H1 (cell line): ENCODE data around the gene SNX6. TPM values are rescaled to one million over a fixed set of nuclear protein-coding genes. Genes with fewer than 3 reads are reported as not detected.

Experiments used
- CTCF ChIA-PET: fragments of 300-600 bp; sonication (Branson Sonifier 250); formaldehyde crosslinking; loops from one replicate; lab custom pipeline; 2021; ENCODE audit not compliant: partially characterized antibody; lab: Charles Lee
- POLR2A ChIA-PET: fragments of 300-600 bp; sonication (Branson Sonifier 250); formaldehyde crosslinking; loops from one replicate; lab custom pipeline; 2021; ENCODE audit warnings: inconsistent platforms; ENCODE audit not compliant: partially characterized antibody; lab: Charles Lee
- DNase-seq, 2 experiments: peaks; one replicate each; pipeline versions ENCODE4 v3.0.0 to v3.0.0-alpha.2; 2010 to 2022; ENCODE audit warnings: low spot score in 2 of 2, low read depth in 1 of 2, mixed read lengths in 1 of 2
- FAIRE-seq: peaks from 2 replicates; lab custom pipeline; 2011; peaks lifted over from hg19 to GRCh38; lab: Jason Lieb, UNC
- H2AFZ ChIP-seq: 2 replicates; pipeline ENCODE4 v1.8.1; 2012; ENCODE audit warnings: low read length, inconsistent platforms
- H2AK5ac ChIP-seq: 2 replicates; pipeline ENCODE4 v1.6.1; 2013; ENCODE audit warnings: low read depth, low read length
- H2BK120ac ChIP-seq: replicated peaks from 2 replicates; pipeline ENCODE3; 2013; ENCODE audit warnings: low read depth, low read length, inconsistent platforms
- H2BK12ac ChIP-seq: 2 replicates; pipeline ENCODE4 v1.6.1; 2013; ENCODE audit warnings: low read depth, low read length
- H2BK15ac ChIP-seq: 2 replicates; pipeline ENCODE4 v1.6.1; 2013; ENCODE audit warnings: low read length
- H2BK20ac ChIP-seq: 2 replicates; pipeline ENCODE4 v1.6.1; 2013; ENCODE audit warnings: low read length
- H2BK5ac ChIP-seq: 2 replicates; pipeline ENCODE4 v1.6.1; 2013; ENCODE audit warnings: low read depth, low read length
- H3K14ac ChIP-seq: 2 replicates; pipeline ENCODE4 v1.6.1; 2013; ENCODE audit warnings: inconsistent platforms; ENCODE audit not compliant: insufficient read length
- H3K18ac ChIP-seq: 2 replicates; pipeline ENCODE4 v1.6.1; 2013; ENCODE audit warnings: low read length; ENCODE audit errors: extremely low read depth
- H3K23ac ChIP-seq: 2 replicates; pipeline ENCODE4 v1.6.1; 2013; ENCODE audit warnings: inconsistent platforms; ENCODE audit not compliant: insufficient read length
- H3K23me2 ChIP-seq: 2 replicates; pipeline ENCODE4 v1.6.1; 2013; ENCODE audit warnings: low read depth, low read length
- H3K27ac ChIP-seq: 2 replicates; pipeline ENCODE4 v1.6.1; 2011; ENCODE audit warnings: low read depth, low read length, inconsistent platforms
- H3K27me3 ChIP-seq, 4 experiments: replicated peaks in 1 of 4; 1 replicate in 1 of 4; 2 replicates in 3 of 4; pipeline versions ENCODE4 v1.6.1 to v1.8.1; 2011 to 2013; ENCODE audit warnings: low read length in 3 of 4, mild to moderate bottlenecking in 3 of 4, inconsistent platforms in 2 of 4, mixed read lengths in 2 of 4, moderate library complexity in 1 of 4; ENCODE audit not compliant: control insufficient read depth in 3 of 4, insufficient read depth in 3 of 4; ENCODE audit errors: extremely low read depth in 1 of 4
- H3K36me3 ChIP-seq, 4 experiments: 2 replicates each; pipeline versions ENCODE4 v1.6.1 to v1.8.1; 2011 to 2013; ENCODE audit warnings: mild to moderate bottlenecking in 4 of 4, low read length in 3 of 4, moderate library complexity in 2 of 4, control low read depth in 1 of 4, inconsistent platforms in 1 of 4; ENCODE audit not compliant: insufficient read depth in 4 of 4, control insufficient read depth in 2 of 4
- H3K4ac ChIP-seq: replicated peaks from 2 replicates; pipeline ENCODE3; 2013; ENCODE audit warnings: low read length, low read depth, mixed read lengths, inconsistent platforms; ENCODE audit not compliant: insufficient read length
- H3K4me1 ChIP-seq, 4 experiments: replicated peaks in 1 of 4; 1 replicate in 1 of 4; 2 replicates in 3 of 4; pipeline versions ENCODE4 v1.6.1 to v1.8.1; 2011 to 2013; ENCODE audit warnings: low read length in 3 of 4, inconsistent platforms in 2 of 4, mixed read lengths in 1 of 4; ENCODE audit not compliant: insufficient read depth in 4 of 4, control insufficient read depth in 3 of 4
- H3K4me2 ChIP-seq, 2 experiments: 2 replicates each; pipeline versions ENCODE4 v1.6.1 to v1.8.1; 2011 to 2013; ENCODE audit warnings: low read depth in 2 of 2, low read length in 2 of 2, control low read depth in 1 of 2, inconsistent platforms in 1 of 2, mild to moderate bottlenecking in 1 of 2; ENCODE audit not compliant: insufficient read depth in 1 of 2
- H3K4me3 ChIP-seq, 4 experiments: fragments of 200-600, 300-600 bp in 1 of 4; sonication (generic), shearing (Covaris generic), sonication (Bioruptor Twin) in 1 of 4; 2 replicates each; pipeline versions ENCODE4 v1.5.1 to v1.8.1; 2011 to 2016; ENCODE audit warnings: low read length in 4 of 4, low read depth in 3 of 4, control low read depth in 2 of 4, inconsistent platforms in 2 of 4, mild to moderate bottlenecking in 2 of 4, mixed read lengths in 1 of 4, moderate library complexity in 1 of 4; ENCODE audit not compliant: insufficient read depth in 2 of 4; ENCODE audit errors: extremely low read depth in 1 of 4
- H3K56ac ChIP-seq: replicated peaks from 2 replicates; pipeline ENCODE3; 2013; ENCODE audit warnings: low read depth, mild to moderate bottlenecking, mixed read lengths, low read length, inconsistent platforms; ENCODE audit not compliant: insufficient read length
- H3K79me1 ChIP-seq: 2 replicates; pipeline ENCODE4 v1.6.1; 2013; ENCODE audit warnings: low read depth, low read length, control low read depth
- H3K79me2 ChIP-seq, 2 experiments: 2 replicates each; pipeline versions ENCODE4 v1.6.1 to v1.8.1; 2012 to 2013; ENCODE audit warnings: low read length in 2 of 2, mild to moderate bottlenecking in 2 of 2, inconsistent platforms in 1 of 2; ENCODE audit not compliant: insufficient read depth in 2 of 2, control insufficient read depth in 1 of 2
- H3K9ac ChIP-seq, 4 experiments: replicated peaks in 1 of 4; 1 replicate in 1 of 4; 2 replicates in 3 of 4; pipeline versions ENCODE4 v1.6.1 to v1.8.1; 2011 to 2013; ENCODE audit warnings: low read depth in 3 of 4, low read length in 3 of 4, control low read depth in 2 of 4, mild to moderate bottlenecking in 2 of 4, moderate library complexity in 2 of 4, inconsistent platforms in 1 of 4; ENCODE audit errors: extremely low read depth in 1 of 4
- H3K9me3 ChIP-seq, 2 experiments: 2 replicates each; pipeline versions ENCODE4 v1.6.1 to v1.8.1; 2012 to 2013; ENCODE audit warnings: mild to moderate bottlenecking in 2 of 2, moderate library complexity in 2 of 2, control low read depth in 1 of 2, inconsistent platforms in 1 of 2, low read depth in 1 of 2, low read length in 1 of 2, mixed read lengths in 1 of 2; ENCODE audit not compliant: insufficient read depth in 2 of 2
- H4K20me1 ChIP-seq, 2 experiments: replicated peaks in 1 of 2; 2 replicates each; pipeline versions ENCODE3 to v1.8.1; 2011 to 2013; ENCODE audit warnings: inconsistent platforms in 2 of 2, low read length in 2 of 2, mild to moderate bottlenecking in 1 of 2; ENCODE audit not compliant: insufficient read depth in 2 of 2, control insufficient read depth in 1 of 2
- H4K5ac ChIP-seq: 2 replicates; pipeline ENCODE4 v1.6.1; 2013; ENCODE audit warnings: low read length, low read depth, mixed read lengths, inconsistent platforms; ENCODE audit not compliant: insufficient read length
- H4K8ac ChIP-seq: 2 replicates; pipeline ENCODE4 v1.8.0; 2013; ENCODE audit warnings: mild to moderate bottlenecking, moderate library complexity, low read length, inconsistent platforms; ENCODE audit not compliant: insufficient read depth; ENCODE audit errors: extremely low read depth
- H4K91ac ChIP-seq: replicated peaks from 2 replicates; pipeline ENCODE3; 2013; ENCODE audit warnings: low read length, mixed read lengths, inconsistent platforms; ENCODE audit not compliant: insufficient read length
- CTCF ChIP-seq, 3 experiments: IDR thresholded peaks; 1 replicate in 2 of 3; 2 replicates in 1 of 3; pipeline versions ENCODE4 v1.5.1 to v1.6.1; 2011; ENCODE audit warnings: low read length in 3 of 3, mild to moderate bottlenecking in 3 of 3, inconsistent platforms in 2 of 3, low read depth in 1 of 3, moderate library complexity in 1 of 3; ENCODE audit not compliant: insufficient read depth in 1 of 3; ENCODE audit errors: control extremely low read depth in 1 of 3
- WGBS, 2 experiments: shearing (Covaris generic) in 1 of 2; methylation state at CpG; one replicate each; pipeline versions ENCODE4 v1.1.6 to v1.1.7; 2013 to 2015; ENCODE audit warnings: low lambda C conversion rate in 2 of 2, mixed read lengths in 2 of 2, inconsistent platforms in 1 of 2, low coverage in 1 of 2, missing lambda C conversion rate in 1 of 2; ENCODE audit not compliant: insufficient replicate concordance in 2 of 2, insufficient coverage in 1 of 2, insufficient read length in 1 of 2; ENCODE audit errors: extremely low coverage in 1 of 2, missing lambda C conversion rate in 1 of 2; 5-methylcytosine and 5-hydroxymethylcytosine counted together
- polyA plus RNA-seq, 7 experiments: library from polyadenylated mRNA; depleted of rRNA in 3 of 7; stranded (reverse) in 5 of 7; unstranded in 2 of 7; fragments of >200 nt in 5 of 7; fragments of 200-250 nt in 2 of 7; gene quantifications; 1 replicate in 5 of 7; 2 replicates in 1 of 7; 4 replicates in 1 of 7; pipeline versions ENCODE4 v1.2.1 to v1.2.3, GENCODE V29; 2011 to 2013; ENCODE audit warnings: missing spikeins in 2 of 7, mixed read lengths in 2 of 7
- total RNA-seq: library from RNA; stranded (reverse); fragmentation: NEBNext Ultra II Directional; extraction: Animal tissue kit (Norgen Biotek cat#: 25700); gene quantifications from 2 replicates; pipeline ENCODE4 v1.2.1, GENCODE V29; 2021

SNX6 gene
- total and polyA plus RNA-seq, 2 of the 8 experiments (the other 6 are each of a cell fraction or from before 2014, with no cell fraction given): 53.4 to 71.1 TPM

DNA sequence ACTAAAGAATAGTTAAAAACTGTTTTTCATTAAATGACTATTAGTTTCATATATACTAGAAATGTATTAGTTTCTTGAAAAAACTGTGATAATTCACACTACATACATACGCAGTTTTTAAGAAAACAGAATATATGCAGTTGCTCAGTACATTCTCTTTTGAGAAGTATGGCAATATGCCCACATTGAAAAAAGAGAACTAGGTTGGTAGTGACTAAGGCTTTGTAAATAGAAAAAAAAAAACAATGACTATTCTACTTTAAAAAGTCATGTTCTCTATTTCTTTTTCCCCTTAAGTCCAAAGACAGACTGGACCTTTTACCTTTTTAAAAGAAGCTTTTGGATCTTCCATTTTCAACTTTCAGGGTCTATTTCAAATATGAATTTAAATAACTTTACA, 25.0 kb downstream of the SNX6 start:
- H3K79me2 ChIP-seq: no peaks in the 10 kb centered on the region
- no peak overlapping the region for H2BK5ac ChIP-seq
- H3K56ac ChIP-seq: no peak overlapping the region
- H2BK120ac ChIP-seq: no peak overlapping the region
- no peak overlapping the region for H4K8ac ChIP-seq
- H3K9me3 ChIP-seq: no peaks in the 10 kb centered on the region
- CTCF ChIA-PET: interaction anchor here (1.1 kb wide), 1 partner anchor 118 kb away, joined by 3 read pairs; no protein-coding TSS in a partner anchor
- no peak overlapping the region for H3K27ac ChIP-seq
- no peak overlapping the region for H4K5ac ChIP-seq
- no peak for TF ChIP-seq CTCF (IDR thresholded peaks at IDR 0.05; ENCODE audit: control extremely low read depth in 1 of 3, insufficient read depth in 1 of 3, low read depth in 1 of 3, low read length in 3 of 3)
- no peak overlapping the region for H3K9ac ChIP-seq
- DNase-seq (no peak), FAIRE-seq (no peak)
- H4K91ac ChIP-seq: no peak overlapping the region
- H3K4me3 ChIP-seq: no peak overlapping the region
- H3K14ac ChIP-seq: no peak overlapping the region
- H3K23ac ChIP-seq: no peak overlapping the region
- POLR2A ChIA-PET: interaction anchor here (0.6 kb wide), 1 partner anchor 14 kb away, joined by 4 read pairs; no protein-coding TSS in a partner anchor
- no peak overlapping the region for H2BK15ac ChIP-seq
- H2AK5ac ChIP-seq: no peak overlapping the region
- no peak overlapping the region for H3K18ac ChIP-seq
- H3K27me3 ChIP-seq: no peaks in the 10 kb centered on the region
- H2AFZ ChIP-seq: no peak overlapping the region
- no peaks in the 10 kb centered on the region for H3K4me1 ChIP-seq
- no peaks in the 10 kb centered on the region for H4K20me1 ChIP-seq
- WGBS, 2 experiments: 87% methylated on average over 1 of the region's 1 CpG; no CpG with 5 or more reads in 1 of the 2 experiments
- no peak overlapping the region for H3K4me2 ChIP-seq
- H3K79me1 ChIP-seq: no peaks in the 10 kb centered on the region
- H3K4ac ChIP-seq: no peak overlapping the region
- no peaks in the 10 kb centered on the region for H3K23me2 ChIP-seq
- H2BK12ac ChIP-seq: no peak overlapping the region
- H3K36me3 ChIP-seq: peaks cover 8 to 72% (median 45%) of the 10 kb centered on the region in 4 experiments
- no peak overlapping the region for H2BK20ac ChIP-seq
